PC-9 (cell line): ENCODE measurements around the gene IDH1.

Source experiments
- CTCF ChIP-seq: fragments of 200-600 bp; sonication (generic); conservative IDR thresholded peaks from 2 replicates; pipeline ENCODE4 v1.6.1; 2017; ENCODE audit warnings: mixed run types, antibody characterized with exemption, mild to moderate bottlenecking, moderate library complexity
- EZH2 ChIP-seq: fragments of 200-600 bp; sonication (generic); IDR thresholded peaks from 2 replicates; pipeline ENCODE4 v1.8.0; 2017; ENCODE audit warnings: antibody characterized with exemption, low read depth

GRCh38 chr2:208244422-208244821 is 10.4 kb downstream of the IDH1 start:
- TF ChIP-seq EZH2 (no peak), CTCF (no peak)
